GM18867 (cell line): ENCODE measurements around the gene C2orf69.
"Not testable (repeated sequence)": the region's sequence is repeated elsewhere in the genome, so short reads cannot be mapped to it uniquely, and the experiment has no call there.

Source experiments
- ATAC-seq: cut with Tn5 transposase; IDR thresholded peaks from one replicate; pipeline ENCODE4 v1.9.1; 2021; ENCODE audit warnings: mild to moderate bottlenecking, moderate library complexity; ENCODE audit not compliant: unreplicated experiment

Gene C2orf69

GRCh38 chr2:199911052-199911876 lies at the start of gene C2orf69:
TSS of gene C2orf69 (plus strand) at chr2:199911293. CDS start at chr2:199911439, 146 bp downstream.
- peak; percentile 93 for ATAC-seq

GRCh38 chr2:199862788-199863187 lies 48.3 kb upstream of the C2orf69 start:
- ATAC-seq = no peak

GRCh38 chr2:199865905-199866304 lies 45.2 kb upstream of the C2orf69 start:
- no peak for ATAC-seq

GRCh38 chr2:199868431-199869226 lies 42.5 kb upstream of the C2orf69 start:
- ATAC-seq = no peak

GRCh38 chr2:199869227-199869541 lies 41.9 kb upstream of the C2orf69 start:
- no peak for ATAC-seq

- no peak for ATAC-seq
These were observed 41.4 kb upstream of the C2orf69 start for GRCh38 chr2:199869653-199870052.

GRCh38 chr2:199870581-199870980 lies 40.5 kb upstream of the C2orf69 start:
- no peak for ATAC-seq

GRCh38 chr2:199874209-199874608 lies 36.9 kb upstream of the C2orf69 start:
- ATAC-seq = no peak

GRCh38 chr2:199875400-199875799 lies 35.7 kb upstream of the C2orf69 start:
- ATAC-seq = no peak

GRCh38 chr2:199882667-199883066 lies 28.4 kb upstream of the C2orf69 start:
- ATAC-seq = no peak

- ATAC-seq = no peak
These were observed 27.4 kb upstream of the C2orf69 start for GRCh38 chr2:199883474-199884212.

- no peak for ATAC-seq
These were observed 15.7 kb upstream of the C2orf69 start for GRCh38 chr2:199895406-199895805.

GRCh38 chr2:199896617-199897016 lies 14.5 kb upstream of the C2orf69 start:
- ATAC-seq = no peak

- no peak for ATAC-seq
These were observed 9.2 kb upstream of the C2orf69 start for GRCh38 chr2:199901942-199902341.

GRCh38 chr2:199902486-199903110 lies 8.5 kb upstream of the C2orf69 start:
- ATAC-seq = no peak

GRCh38 chr2:199903111-199903510 lies 8.0 kb upstream of the C2orf69 start:
- no peak for ATAC-seq

GRCh38 chr2:199907008-199907714 lies 3.9 kb upstream of the C2orf69 start:
- ATAC-seq = no peak

- no peak for ATAC-seq
These were observed 598 bp upstream of the C2orf69 start for GRCh38 chr2:199910338-199911051.

- ATAC-seq = no peak
These were observed 726 bp downstream of the C2orf69 start for GRCh38 chr2:199911877-199912161.

GRCh38 chr2:199912553-199913114 lies 1.5 kb downstream of the C2orf69 start:
- ATAC-seq = not testable (repeated sequence)
